ENCODE results near the gene MCC. TPM values are rescaled to one million over a fixed set of nuclear protein-coding genes. Genes with fewer than 3 reads are reported as not detected.

Gene MCC
- total and polyA plus RNA-seq, 12 donors, result 1.8 to 12.6 (median 8.9) TPM

- DNase-seq, result no peak
- Histone ChIP-seq H3K27me3 (no peaks in the 10 kb centered on the region), H3K4me3 (no peak overlapping the region), H3K36me3 (replicated peaks in 1 of 2) (no peaks in the 10 kb centered on the region), H3K27ac (no peak overlapping the region), H3K4me1 (replicated peaks in 1 of 2) (peaks cover 0 to 8% of the 10 kb centered on the region in 2 donors), H3K9me3 (replicated peaks in 1 of 3) (no peaks in the 10 kb centered on the region)
- TF ChIP-seq CTCF (IDR thresholded peaks at IDR 0.05), result no peak
- no peak for TF ChIP-seq POLR2A (IDR thresholded peaks at IDR 0.05)
- intact Hi-C loops (cut with DNase I), result no loop called here
- WGBS, 4 donors, result 59 to 78% (median 66%) methylated on average over 3 of the region's 3 CpGs
Measured at GRCh38 chr5:113084402-113085083, 403.7 kb downstream of the MCC start.

DNA sequence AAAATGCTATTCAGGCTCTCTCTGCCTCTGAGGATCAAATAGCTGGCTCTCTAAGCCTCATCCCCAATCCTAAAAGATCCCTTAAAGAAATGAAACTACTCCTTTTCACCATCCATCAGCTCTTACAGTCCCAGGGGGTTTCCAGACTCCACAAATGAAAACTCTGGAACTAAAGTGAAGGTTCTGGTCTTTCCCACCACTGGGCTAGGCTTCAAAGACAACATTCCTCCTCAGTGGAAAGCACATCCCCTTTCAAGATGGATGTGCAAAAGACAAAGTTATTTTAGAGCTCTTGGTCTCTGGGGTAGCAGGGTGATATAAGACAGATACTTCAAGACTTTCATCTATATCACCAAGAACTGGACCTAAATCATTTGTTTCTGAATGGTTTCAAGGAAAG is 404.8 kb downstream of the MCC start:
- no peaks in the 10 kb centered on the region for H3K9me3 ChIP-seq (replicated peaks in 1 of 3)
- intact Hi-C loops (cut with DNase I), result no loop called here
- H3K4me3 ChIP-seq, result no peak overlapping the region
- peaks cover 0 to 6% of the 10 kb centered on the region in 2 donors for H3K4me1 ChIP-seq (replicated peaks in 1 of 2)
- H3K36me3 ChIP-seq (replicated peaks in 1 of 2), result no peaks in the 10 kb centered on the region
- no peak for TF ChIP-seq CTCF (IDR thresholded peaks at IDR 0.05)
- no peak for TF ChIP-seq POLR2A (IDR thresholded peaks at IDR 0.05)
- H3K27ac ChIP-seq, result no peak overlapping the region
- no peaks in the 10 kb centered on the region for H3K27me3 ChIP-seq
- DNase-seq, result no peak

GRCh38 chr5:113082547-113082905 is 405.7 kb downstream of the MCC start:
- TF ChIP-seq CTCF (IDR thresholded peaks at IDR 0.05) (no peak), POLR2A (IDR thresholded peaks at IDR 0.05) (no peak)
- intact Hi-C loops (cut with DNase I), result no loop called here

GRCh38 chr5:113081881-113082546 is 406.2 kb downstream of the MCC start:
- Histone ChIP-seq H3K4me3 (no peak overlapping the region), H3K4me1 (replicated peaks in 1 of 2) (peaks cover 0 to 3% of the 10 kb centered on the region in 2 donors), H3K27ac (no peak overlapping the region), H3K36me3 (replicated peaks in 1 of 2) (no peaks in the 10 kb centered on the region), H3K9me3 (replicated peaks in 1 of 3) (no peaks in the 10 kb centered on the region), H3K27me3 (no peaks in the 10 kb centered on the region)
- WGBS, 4 donors, result 75 to 87% (median 84%) methylated on average over 5 of the region's 5 CpGs
- no peak for TF ChIP-seq CTCF (IDR thresholded peaks at IDR 0.05)
- TF ChIP-seq POLR2A (IDR thresholded peaks at IDR 0.05), result no peak
- intact Hi-C loops (cut with DNase I), result no loop called here
- peak in 3 of 7 donors; percentile 50 to 59 (median 53) for DNase-seq

More at GRCh38 chr5:113082547-113082905, 405.7 kb downstream of the MCC start:
- Histone ChIP-seq H3K9me3 (replicated peaks in 1 of 3) (no peaks in the 10 kb centered on the region), H3K4me3 (no peak overlapping the region), H3K36me3 (replicated peaks in 1 of 2) (no peaks in the 10 kb centered on the region), H3K27ac (no peak overlapping the region), H3K4me1 (replicated peaks in 1 of 2) (peaks cover 0 to 6% of the 10 kb centered on the region in 2 donors), H3K27me3 (no peaks in the 10 kb centered on the region)
- no peak for DNase-seq
- WGBS, 4 donors, result 89 to 94% (median 93%) methylated on average over 7 of the region's 7 CpGs
